ENCODE results near the gene PGAP3. TPM values are rescaled to one million over a fixed set of nuclear protein-coding genes. Genes with fewer than 3 reads are reported as not detected.

PGAP3 gene
- total RNA-seq, 1 donor from 2014 or later: 23.5 TPM

- DNase-seq (ENCODE audit: extremely low spot score, unreplicated experiment): no peak
- Mint-ChIP-seq H3K4me3 (peak overlapping the region; percentile 20), H3K4me1 (ENCODE audit: unreplicated experiment) (peaks cover 27% of the 10 kb centered on the region), H3K36me3 (no peaks in the 10 kb centered on the region), H3K27ac (no peak overlapping the region), H3K9me3 (no peaks in the 10 kb centered on the region), H3K27me3 (peaks cover 13% of the 10 kb centered on the region)
- TF ChIP-seq CTCF (conservative IDR thresholded peaks at IDR 0.05): peak; percentile 86
These were observed 53.4 kb downstream of the PGAP3 start for GRCh38 chr17:39634384-39634871.

GRCh38 chr17:39633570-39634183 is 54.2 kb downstream of the PGAP3 start:
- no peak for TF ChIP-seq CTCF (conservative IDR thresholded peaks at IDR 0.05)
- H3K4me1 Mint-ChIP-seq (ENCODE audit: unreplicated experiment): peaks cover 22% of the 10 kb centered on the region
- H3K36me3 Mint-ChIP-seq: no peaks in the 10 kb centered on the region
- DNase-seq (ENCODE audit: extremely low spot score, unreplicated experiment): no peak
- no peak overlapping the region for H3K27ac Mint-ChIP-seq
- H3K4me3 Mint-ChIP-seq: no peak overlapping the region
- peaks cover 18% of the 10 kb centered on the region for H3K27me3 Mint-ChIP-seq
- H3K9me3 Mint-ChIP-seq: no peaks in the 10 kb centered on the region

- TF ChIP-seq CTCF (conservative IDR thresholded peaks at IDR 0.05): no peak
- Mint-ChIP-seq H3K27me3 (peaks cover 28% of the 10 kb centered on the region), H3K36me3 (no peaks in the 10 kb centered on the region), H3K4me1 (ENCODE audit: unreplicated experiment) (peaks cover 11% of the 10 kb centered on the region), H3K4me3 (no peak overlapping the region), H3K27ac (peak overlapping the region; percentile 48), H3K9me3 (no peaks in the 10 kb centered on the region)
- no peak for DNase-seq (ENCODE audit: extremely low spot score, unreplicated experiment)
These were observed 55.5 kb downstream of the PGAP3 start for GRCh38 chr17:39632153-39632941.

GRCh38 chr17:39631403-39631802 is 56.5 kb downstream of the PGAP3 start:
- DNase-seq (ENCODE audit: extremely low spot score, unreplicated experiment): no peak
- TF ChIP-seq CTCF (conservative IDR thresholded peaks at IDR 0.05): no peak
- Mint-ChIP-seq H3K4me3 (peak overlapping the region; percentile 37), H3K27ac (peak overlapping the region; percentile 48), H3K4me1 (ENCODE audit: unreplicated experiment) (peaks cover 11% of the 10 kb centered on the region), H3K9me3 (no peaks in the 10 kb centered on the region), H3K27me3 (peaks cover 35% of the 10 kb centered on the region), H3K36me3 (no peaks in the 10 kb centered on the region)

- Mint-ChIP-seq H3K27me3 (peaks cover 50% of the 10 kb centered on the region), H3K36me3 (no peaks in the 10 kb centered on the region), H3K4me3 (no peak overlapping the region), H3K4me1 (ENCODE audit: unreplicated experiment) (peaks cover 11% of the 10 kb centered on the region), H3K27ac (no peak overlapping the region), H3K9me3 (no peaks in the 10 kb centered on the region)
- no peak for DNase-seq (ENCODE audit: extremely low spot score, unreplicated experiment)
- no peak for TF ChIP-seq CTCF (conservative IDR thresholded peaks at IDR 0.05)
These were observed 58.0 kb downstream of the PGAP3 start for GRCh38 chr17:39629898-39630297.
